ENCODE data around the gene ABCB4.

DNA sequence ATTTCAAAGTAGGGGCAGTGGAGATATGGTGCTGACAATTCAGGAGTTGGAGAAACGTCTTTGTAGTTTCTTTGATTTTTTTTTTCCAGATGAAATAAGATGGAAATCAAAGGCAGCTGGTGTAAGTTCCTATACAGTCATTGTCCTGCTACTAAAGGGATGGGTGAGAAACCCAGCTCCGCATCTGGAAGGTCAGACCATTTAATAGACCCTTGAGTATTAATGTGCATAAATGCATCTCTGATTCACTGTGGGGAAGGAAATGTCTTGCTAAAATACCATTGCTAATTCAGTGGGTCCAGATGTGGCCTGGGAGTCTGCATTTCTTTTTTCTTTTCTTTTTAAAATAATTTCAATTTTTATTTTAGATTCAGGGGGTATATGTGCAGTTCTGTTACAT, 15.5 kb downstream of the ABCB4 start:
- TF ChIP-seq, protein P1, sequence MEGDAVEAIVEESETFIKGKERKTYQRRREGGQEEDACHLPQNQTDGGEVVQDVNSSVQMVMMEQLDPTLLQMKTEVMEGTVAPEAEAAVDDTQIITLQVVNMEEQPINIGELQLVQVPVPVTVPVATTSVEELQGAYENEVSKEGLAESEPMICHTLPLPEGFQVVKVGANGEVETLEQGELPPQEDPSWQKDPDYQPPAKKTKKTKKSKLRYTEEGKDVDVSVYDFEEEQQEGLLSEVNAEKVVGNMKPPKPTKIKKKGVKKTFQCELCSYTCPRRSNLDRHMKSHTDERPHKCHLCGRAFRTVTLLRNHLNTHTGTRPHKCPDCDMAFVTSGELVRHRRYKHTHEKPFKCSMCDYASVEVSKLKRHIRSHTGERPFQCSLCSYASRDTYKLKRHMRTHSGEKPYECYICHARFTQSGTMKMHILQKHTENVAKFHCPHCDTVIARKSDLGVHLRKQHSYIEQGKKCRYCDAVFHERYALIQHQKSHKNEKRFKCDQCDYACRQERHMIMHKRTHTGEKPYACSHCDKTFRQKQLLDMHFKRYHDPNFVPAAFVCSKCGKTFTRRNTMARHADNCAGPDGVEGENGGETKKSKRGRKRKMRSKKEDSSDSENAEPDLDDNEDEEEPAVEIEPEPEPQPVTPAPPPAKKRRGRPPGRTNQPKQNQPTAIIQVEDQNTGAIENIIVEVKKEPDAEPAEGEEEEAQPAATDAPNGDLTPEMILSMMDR (IDR thresholded peaks at IDR 0.05), result no peak
- TF ChIP-seq ZFX (IDR thresholded peaks at IDR 0.05; ENCODE audit: borderline replicate concordance), result no peak

Data from 22Rv1 (cell line).